A673 (cell line): ENCODE data around the gene LCE5A.
"Not testable (repeated sequence)": the region's sequence is repeated elsewhere in the genome, so short reads cannot be mapped to it uniquely, and the experiment has no call there.

Source experiments
- EZH2 ChIP-seq: fragments of 200-600 bp; sonication (generic); IDR thresholded peaks from 2 replicates; pipeline ENCODE4 v1.6.1; 2017; ENCODE audit warnings: borderline replicate concordance, low read depth, mild to moderate bottlenecking, mixed read lengths, antibody characterized with exemption, low read length; ENCODE audit not compliant: poor library complexity, severe bottlenecking
- TF ChIP-seq, protein P1 (sequence below): fragments of 300-800, 200-600 bp; sonication (generic); conservative IDR thresholded peaks from 2 replicates; pipeline ENCODE4 v1.5.1; 2017; ENCODE audit warnings: low read depth, mild to moderate bottlenecking, antibody characterized with exemption, low read length, moderate library complexity, mixed read lengths

DNA sequence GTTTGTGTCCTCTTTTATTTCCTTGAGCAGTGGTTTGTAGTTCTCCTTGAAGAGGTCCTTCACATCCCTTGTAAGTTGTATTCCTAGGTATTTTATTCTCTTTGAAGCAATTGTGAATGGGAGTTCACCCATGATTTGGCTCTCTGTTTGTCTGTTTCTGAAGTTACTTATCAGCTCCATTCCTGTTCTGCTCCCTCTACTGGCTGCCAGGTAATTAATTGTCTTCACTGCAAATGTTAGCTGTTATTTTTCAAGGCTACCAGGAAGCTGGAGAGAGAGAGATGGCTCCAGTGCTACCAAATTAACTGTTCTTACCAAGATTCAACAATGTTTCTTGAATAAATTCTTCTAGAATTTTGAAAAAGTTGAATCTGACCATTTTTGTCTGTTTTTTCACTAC is 19.1 kb upstream of the LCE5A start:
- TF ChIP-seq EZH2 = not testable (repeated sequence)
- TF ChIP-seq, protein P1, sequence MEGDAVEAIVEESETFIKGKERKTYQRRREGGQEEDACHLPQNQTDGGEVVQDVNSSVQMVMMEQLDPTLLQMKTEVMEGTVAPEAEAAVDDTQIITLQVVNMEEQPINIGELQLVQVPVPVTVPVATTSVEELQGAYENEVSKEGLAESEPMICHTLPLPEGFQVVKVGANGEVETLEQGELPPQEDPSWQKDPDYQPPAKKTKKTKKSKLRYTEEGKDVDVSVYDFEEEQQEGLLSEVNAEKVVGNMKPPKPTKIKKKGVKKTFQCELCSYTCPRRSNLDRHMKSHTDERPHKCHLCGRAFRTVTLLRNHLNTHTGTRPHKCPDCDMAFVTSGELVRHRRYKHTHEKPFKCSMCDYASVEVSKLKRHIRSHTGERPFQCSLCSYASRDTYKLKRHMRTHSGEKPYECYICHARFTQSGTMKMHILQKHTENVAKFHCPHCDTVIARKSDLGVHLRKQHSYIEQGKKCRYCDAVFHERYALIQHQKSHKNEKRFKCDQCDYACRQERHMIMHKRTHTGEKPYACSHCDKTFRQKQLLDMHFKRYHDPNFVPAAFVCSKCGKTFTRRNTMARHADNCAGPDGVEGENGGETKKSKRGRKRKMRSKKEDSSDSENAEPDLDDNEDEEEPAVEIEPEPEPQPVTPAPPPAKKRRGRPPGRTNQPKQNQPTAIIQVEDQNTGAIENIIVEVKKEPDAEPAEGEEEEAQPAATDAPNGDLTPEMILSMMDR = 0 out of 2 replicates have a peak, but pooled peaks have one; percentile 20
